GDM1 (cell line): Measurements from ENCODE around the gene SPTB.

ENCODE experiments used
- DNase-seq: peaks from one replicate; lab custom pipeline; 2025; lab: John Stamatoyannopoulos, UW

SPTB gene

GRCh38 chr14:64850369-64851137, 29.2 kb downstream of the SPTB start:
- no peak for DNase-seq

- DNase-seq: no peak
Measured at GRCh38 chr14:64849940-64850339, 29.8 kb downstream of the SPTB start.

GRCh38 chr14:64848239-64848638, 31.5 kb downstream of the SPTB start:
- no peak for DNase-seq

- no peak for DNase-seq
Measured at GRCh38 chr14:64846319-64846718, 33.4 kb downstream of the SPTB start.

GRCh38 chr14:64845878-64846277, 33.8 kb downstream of the SPTB start:
- DNase-seq: no peak

- no peak for DNase-seq
Measured at GRCh38 chr14:64844969-64845536, 34.7 kb downstream of the SPTB start.

GRCh38 chr14:64844272-64844671, 35.4 kb downstream of the SPTB start:
- no peak for DNase-seq

GRCh38 chr14:64843548-64843947, 36.2 kb downstream of the SPTB start:
- no peak for DNase-seq

GRCh38 chr14:64841772-64842750, 37.6 kb downstream of the SPTB start:
- no peak for DNase-seq

- DNase-seq: no peak
Measured at GRCh38 chr14:64841121-64841651, 38.5 kb downstream of the SPTB start.

GRCh38 chr14:64838656-64839055, 41.1 kb downstream of the SPTB start:
- DNase-seq: no peak

- DNase-seq: no peak
Measured at GRCh38 chr14:64835431-64835830, 44.3 kb downstream of the SPTB start.

GRCh38 chr14:64834965-64835364, 44.7 kb downstream of the SPTB start:
- DNase-seq: no peak

GRCh38 chr14:64831419-64831818, 48.3 kb downstream of the SPTB start:
- DNase-seq: no peak

GRCh38 chr14:64830961-64831360, 48.7 kb downstream of the SPTB start:
- DNase-seq: no peak

- no peak for DNase-seq
Measured at GRCh38 chr14:64828071-64828470, 51.6 kb downstream of the SPTB start.

GRCh38 chr14:64826845-64827244, 52.9 kb downstream of the SPTB start:
- DNase-seq: no peak

- DNase-seq: no peak
Measured at GRCh38 chr14:64826333-64826732, 53.4 kb downstream of the SPTB start.

- no peak for DNase-seq
Measured at GRCh38 chr14:64825509-64825908, 54.2 kb downstream of the SPTB start.

- no peak for DNase-seq
Measured at GRCh38 chr14:64825006-64825405, 54.7 kb downstream of the SPTB start.

- DNase-seq: no peak
Measured at GRCh38 chr14:64824471-64824870, 55.2 kb downstream of the SPTB start.

GRCh38 chr14:64823305-64823861, 56.3 kb downstream of the SPTB start:
- peak; percentile 8 for DNase-seq
